Epidermal melanocyte (primary cell): ENCODE measurements around the gene CA4.
A peak's percentile ranks its signal among the peaks of the same experiment; 100 is the strongest.
"Not testable (repeated sequence)": the region's sequence is repeated elsewhere in the genome, so short reads cannot be mapped to it uniquely, and the experiment has no call there.

Experiments used
- DNase-seq: peaks from one replicate; pipeline ENCODE4 v3.0.0; 2011; ENCODE audit warnings: low spot score; ENCODE audit not compliant: insufficient read length

CA4 gene

GRCh38 chr17:60149691-60150582 is at the start of gene CA4:
TSS of gene CA4 (plus strand) at chr17:60149973. CDS start at chr17:60150035, 62 bp downstream.
- DNase-seq: peak; percentile 14

GRCh38 chr17:60100577-60100976 is 49.2 kb upstream of the CA4 start:
- DNase-seq: not testable (repeated sequence)

- DNase-seq: not testable (repeated sequence)
These were observed 47.6 kb upstream of the CA4 start for GRCh38 chr17:60102015-60102631.

GRCh38 chr17:60102632-60103096 is 47.1 kb upstream of the CA4 start:
- DNase-seq: no peak

- no peak for DNase-seq
These were observed 45.8 kb upstream of the CA4 start for GRCh38 chr17:60103957-60104356.

- DNase-seq: no peak
These were observed 43.3 kb upstream of the CA4 start for GRCh38 chr17:60106340-60107059.

- no peak for DNase-seq
These were observed 42.1 kb upstream of the CA4 start for GRCh38 chr17:60107526-60108257.

GRCh38 chr17:60108309-60108708 is 41.5 kb upstream of the CA4 start:
- DNase-seq: not testable (repeated sequence)

- DNase-seq: no peak
These were observed 41.1 kb upstream of the CA4 start for GRCh38 chr17:60108712-60109111.

GRCh38 chr17:60109161-60109560 is 40.6 kb upstream of the CA4 start:
- DNase-seq: no peak

- DNase-seq: no peak
These were observed 39.2 kb upstream of the CA4 start for GRCh38 chr17:60110586-60110985.

- not testable (repeated sequence) for DNase-seq
These were observed 38.1 kb upstream of the CA4 start for GRCh38 chr17:60111661-60112060.

GRCh38 chr17:60115364-60115763 is 34.4 kb upstream of the CA4 start:
- DNase-seq: not testable (repeated sequence)

GRCh38 chr17:60116196-60116595 is 33.6 kb upstream of the CA4 start:
- DNase-seq: not testable (repeated sequence)

GRCh38 chr17:60119162-60119561 is 30.6 kb upstream of the CA4 start:
- not testable (repeated sequence) for DNase-seq

- DNase-seq: not testable (repeated sequence)
These were observed 29.7 kb upstream of the CA4 start for GRCh38 chr17:60119807-60120748.

GRCh38 chr17:60127068-60128064 is 22.4 kb upstream of the CA4 start:
- no peak for DNase-seq

- DNase-seq: no peak
These were observed 21.5 kb upstream of the CA4 start for GRCh38 chr17:60128171-60128859.
